Endothelial cell (in vitro differentiated cells): Measurements from ENCODE around the gene LYST. TPM values are rescaled to one million over a fixed set of nuclear protein-coding genes. Genes with fewer than 3 reads are reported as not detected.

Experiments
- DNase-seq: peaks from one replicate; pipeline ENCODE4 v3.0.0; 2021; ENCODE audit warnings: low spot score
- H3K27ac Mint-ChIP-seq: one replicate; pipeline ENCODE4 v1.8.0; 2021; ENCODE audit warnings: mixed read lengths, inconsistent platforms; ENCODE audit not compliant: unreplicated experiment
- H3K27me3 Mint-ChIP-seq: one replicate; pipeline ENCODE4 v1.8.0; 2021; ENCODE audit warnings: mild to moderate bottlenecking, moderate library complexity, mixed read lengths, inconsistent platforms; ENCODE audit not compliant: unreplicated experiment
- H3K36me3 Mint-ChIP-seq: one replicate; pipeline ENCODE4 v1.8.0; 2021; ENCODE audit warnings: mild to moderate bottlenecking, low read depth, mixed read lengths, inconsistent platforms; ENCODE audit not compliant: unreplicated experiment
- H3K4me1 Mint-ChIP-seq: one replicate; pipeline ENCODE4 v1.8.0; 2021; ENCODE audit warnings: mild to moderate bottlenecking, mixed read lengths, inconsistent platforms; ENCODE audit not compliant: unreplicated experiment
- H3K4me3 Mint-ChIP-seq: one replicate; pipeline ENCODE4 v1.8.0; 2021; ENCODE audit warnings: mild to moderate bottlenecking, mixed read lengths, inconsistent platforms; ENCODE audit not compliant: unreplicated experiment
- H3K9me3 Mint-ChIP-seq: one replicate; pipeline ENCODE4 v1.8.0; 2021; ENCODE audit warnings: mixed read lengths, inconsistent platforms; ENCODE audit not compliant: unreplicated experiment
- CTCF ChIP-seq: fragments of 200-600 bp; sonication (generic); IDR thresholded peaks from one replicate; pipeline ENCODE4 v1.5.0; 2021; ENCODE audit warnings: antibody characterized with exemption; ENCODE audit not compliant: unreplicated experiment
- total RNA-seq: library from RNA; stranded (reverse); fragmentation: NEBNext Ultra II Directional; extraction: Animal tissue kit (Norgen Biotek cat#: 25700); gene quantifications from one replicate; pipeline ENCODE4 v1.2.1, GENCODE V29; 2021; ENCODE audit not compliant: unreplicated experiment

LYST gene
- total RNA-seq, 1 donor from 2014 or later: 7.4 TPM

- Mint-ChIP-seq H3K9me3 (no peaks in the 10 kb centered on the region), H3K4me3 (no peak overlapping the region), H3K27ac (no peak overlapping the region), H3K4me1 (no peaks in the 10 kb centered on the region), H3K36me3 (no peaks in the 10 kb centered on the region), H3K27me3 (no peaks in the 10 kb centered on the region)
- no peak for TF ChIP-seq CTCF
- DNase-seq: no peak
Measured at GRCh38 chr1:235885655-235886262, 19.1 kb upstream of the LYST start.

DNA sequence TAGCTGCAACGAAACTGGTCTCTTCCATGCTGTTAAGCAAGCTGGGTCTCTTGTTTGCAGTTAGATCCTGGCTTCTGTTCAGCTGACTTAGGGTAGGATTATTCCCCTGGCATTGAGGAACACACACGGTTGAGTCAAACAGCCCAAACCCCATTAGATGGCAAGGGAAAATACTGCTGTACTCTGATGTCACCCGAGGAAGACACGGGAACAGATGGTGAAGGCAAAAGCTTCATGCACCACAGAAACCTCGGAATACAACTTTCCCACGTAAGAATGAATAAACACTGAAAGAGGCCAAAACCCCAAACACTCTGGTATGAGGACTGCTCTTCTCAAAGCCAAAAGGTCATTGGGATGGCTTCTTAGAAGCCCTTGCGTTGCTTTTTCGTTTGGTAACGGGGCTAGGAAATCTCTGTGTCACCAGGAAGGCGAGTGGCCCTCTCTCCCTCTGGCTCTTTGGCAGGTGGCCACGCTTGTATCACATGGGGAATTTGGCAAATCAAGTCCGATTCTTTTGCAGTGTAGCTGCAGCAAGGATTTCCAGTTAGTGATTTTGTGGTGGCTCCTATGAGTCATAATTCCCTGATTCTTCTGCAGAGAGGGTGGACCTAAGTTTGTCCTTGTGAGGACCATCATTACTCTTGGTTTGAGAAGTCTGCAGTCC, 16.7 kb upstream of the LYST start:
- Mint-ChIP-seq H3K4me3 (no peak overlapping the region), H3K36me3 (no peaks in the 10 kb centered on the region), H3K9me3 (no peaks in the 10 kb centered on the region), H3K4me1 (peaks cover under 1% of the 10 kb centered on the region), H3K27ac (no peak overlapping the region), H3K27me3 (no peaks in the 10 kb centered on the region)
- TF ChIP-seq CTCF: no peak
- DNase-seq: no peak

DNA sequence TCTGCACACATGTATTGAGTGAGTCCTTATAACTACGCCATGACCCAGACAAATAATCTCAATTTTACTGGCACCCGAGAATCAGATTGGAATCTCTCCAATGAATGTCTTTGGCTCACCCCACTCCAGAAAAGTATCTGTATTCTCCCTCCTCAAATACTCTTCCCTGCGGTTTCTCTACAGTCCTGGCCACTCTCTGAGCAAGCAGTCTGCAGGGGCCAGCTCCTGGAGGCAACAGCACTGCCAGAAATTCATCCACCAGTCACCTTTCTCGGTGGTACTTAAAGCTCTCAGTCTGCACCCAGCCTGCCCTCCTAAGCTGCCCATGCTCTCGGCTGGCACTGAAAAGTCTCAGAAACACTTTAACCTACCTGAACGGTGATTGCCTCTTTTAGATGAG, 16.1 kb upstream of the LYST start:
- H3K27me3 Mint-ChIP-seq: no peaks in the 10 kb centered on the region
- no peaks in the 10 kb centered on the region for H3K36me3 Mint-ChIP-seq
- DNase-seq: no peak
- H3K4me3 Mint-ChIP-seq: no peak overlapping the region
- peaks cover 3% of the 10 kb centered on the region for H3K4me1 Mint-ChIP-seq
- no peak overlapping the region for H3K27ac Mint-ChIP-seq
- no peaks in the 10 kb centered on the region for H3K9me3 Mint-ChIP-seq
- TF ChIP-seq CTCF: no peak

DNA sequence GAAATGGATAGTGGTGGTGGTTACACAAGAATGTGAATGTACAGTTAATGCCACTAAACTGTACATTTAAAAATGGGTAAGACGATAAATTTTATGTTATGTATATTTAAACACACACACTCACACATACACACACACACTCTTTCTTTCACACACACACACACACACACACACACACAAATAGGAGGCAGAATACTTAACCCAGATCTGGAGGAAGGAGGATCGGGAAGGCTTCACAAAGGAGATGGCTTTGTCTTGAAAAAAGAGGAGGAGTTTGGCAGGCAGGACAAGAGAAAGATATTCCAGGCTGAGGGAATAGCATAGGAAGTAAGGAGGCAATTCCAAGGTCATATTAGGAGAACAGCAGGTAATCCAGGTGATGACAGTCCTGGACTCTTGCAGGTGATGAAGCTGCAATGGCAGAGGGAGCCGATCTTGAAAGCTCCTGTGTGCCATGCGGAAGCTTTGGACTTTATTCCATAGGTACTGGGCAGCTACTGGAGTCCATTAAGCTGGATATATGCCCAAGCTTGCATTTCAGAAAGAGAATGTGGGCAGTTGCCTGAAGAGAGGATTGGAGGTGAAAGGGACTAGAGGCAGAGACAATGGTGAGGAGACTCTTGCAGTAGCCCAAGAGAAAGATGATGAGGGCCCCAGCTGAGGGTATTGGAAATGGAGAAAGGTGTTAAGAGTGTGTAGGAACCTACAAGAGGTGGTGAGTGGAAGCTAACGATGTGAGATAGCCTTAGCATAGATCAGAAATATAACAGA, 15.4 kb upstream of the LYST start:
- H3K27me3 Mint-ChIP-seq: no peaks in the 10 kb centered on the region
- no peaks in the 10 kb centered on the region for H3K36me3 Mint-ChIP-seq
- H3K9me3 Mint-ChIP-seq: no peaks in the 10 kb centered on the region
- no peak for DNase-seq
- H3K4me3 Mint-ChIP-seq: no peak overlapping the region
- TF ChIP-seq CTCF: no peak
- no peak overlapping the region for H3K27ac Mint-ChIP-seq
- H3K4me1 Mint-ChIP-seq: peaks cover 3% of the 10 kb centered on the region
